GM18907 (cell line): ENCODE results near the gene CECR2.

Experiments
- ATAC-seq: cut with Tn5 transposase; IDR thresholded peaks from one replicate; pipeline ENCODE4 v1.9.1; 2021; ENCODE audit warnings: mild to moderate bottlenecking, moderate library complexity; ENCODE audit not compliant: unreplicated experiment

CECR2 gene

GRCh38 chr22:17598318-17598717 lies 229.1 kb downstream of the CECR2 start:
- ATAC-seq, result no peak

- no peak for ATAC-seq
These were observed 231.8 kb downstream of the CECR2 start for GRCh38 chr22:17601031-17601430.

- no peak for ATAC-seq
These were observed 234.4 kb downstream of the CECR2 start for GRCh38 chr22:17603668-17604067.

- no peak for ATAC-seq
These were observed 237.2 kb downstream of the CECR2 start for GRCh38 chr22:17606496-17606895.
